Hindlimb muscle (tissue), 1 donor: ENCODE measurements around the gene NKG7. TPM values are rescaled to one million over a fixed set of nuclear protein-coding genes. Genes with fewer than 3 reads are reported as not detected.
A peak's percentile ranks its signal among the peaks of the same experiment; 100 is the strongest.

ENCODE experiments used
- DNase-seq: peaks from one replicate; pipeline ENCODE4 v3.0.0-alpha.2; 2013
- polyA plus RNA-seq: library from polyadenylated mRNA; unstranded; fragments of 120-200 nt; gene quantifications from one replicate; pipeline ENCODE4 v1.2.1, GENCODE V29; 2013; ENCODE audit not compliant: insufficient read length

The NKG7 gene
- polyA plus RNA-seq, 1 donor = 2.8 TPM

DNA sequence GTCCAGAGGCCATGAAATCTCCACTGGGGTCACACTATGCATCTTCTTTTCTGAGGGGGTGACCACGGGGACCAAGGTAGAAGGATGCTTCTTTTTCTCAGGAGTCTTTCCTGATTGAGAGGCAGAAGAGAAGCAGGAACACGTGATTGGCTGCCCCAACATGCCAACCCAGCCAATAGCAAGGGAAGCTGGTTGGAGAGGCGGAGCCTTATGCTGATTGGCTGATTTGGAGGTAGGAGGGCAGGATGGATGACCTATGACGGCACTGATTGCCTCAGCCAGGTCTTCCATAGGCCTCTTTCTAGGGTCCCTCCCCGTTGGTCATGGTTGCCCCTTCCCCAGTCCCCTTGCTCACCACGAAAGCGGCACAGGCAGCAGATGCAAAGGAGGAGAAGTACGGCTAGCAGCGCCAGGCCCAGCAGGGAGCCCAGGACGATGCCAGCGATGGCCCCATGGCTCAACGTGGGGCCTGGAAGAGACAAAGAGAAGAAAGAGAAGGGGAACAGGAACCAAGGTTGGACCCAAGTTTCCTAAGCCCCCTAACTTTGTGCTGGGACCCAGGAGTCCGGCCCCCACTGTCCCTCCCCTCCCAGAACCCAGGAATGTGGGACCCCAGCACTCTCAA, 38.5 kb downstream of the NKG7 start:
- DNase-seq = no peak

GRCh38 chr19:51331716-51332115, 40.7 kb downstream of the NKG7 start:
- no peak for DNase-seq

DNA sequence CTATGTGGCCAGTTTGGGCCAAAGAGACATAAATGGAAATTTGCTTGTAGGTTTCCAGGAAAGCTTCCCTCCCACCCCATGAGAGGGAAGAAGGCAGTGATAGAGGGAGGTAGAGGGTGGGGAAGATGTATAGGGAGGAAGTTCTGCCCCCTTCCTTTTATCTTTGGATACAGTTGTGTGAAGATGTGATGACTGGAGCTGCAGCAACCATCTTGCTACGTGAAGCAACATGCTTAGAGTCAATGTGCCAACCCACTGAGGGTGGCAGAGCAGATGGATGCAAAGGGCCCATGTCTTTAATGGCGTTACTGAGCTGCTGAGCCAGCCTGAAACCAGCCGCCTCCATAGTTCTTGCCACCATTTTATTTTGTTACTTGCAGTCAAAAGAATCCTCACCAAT, 41.3 kb downstream of the NKG7 start:
- no peak for DNase-seq

GRCh38 chr19:51330366-51330765, 42.1 kb downstream of the NKG7 start:
- no peak for DNase-seq

- DNase-seq = no peak
Measured at GRCh38 chr19:51329411-51329810, 43.0 kb downstream of the NKG7 start.

DNA sequence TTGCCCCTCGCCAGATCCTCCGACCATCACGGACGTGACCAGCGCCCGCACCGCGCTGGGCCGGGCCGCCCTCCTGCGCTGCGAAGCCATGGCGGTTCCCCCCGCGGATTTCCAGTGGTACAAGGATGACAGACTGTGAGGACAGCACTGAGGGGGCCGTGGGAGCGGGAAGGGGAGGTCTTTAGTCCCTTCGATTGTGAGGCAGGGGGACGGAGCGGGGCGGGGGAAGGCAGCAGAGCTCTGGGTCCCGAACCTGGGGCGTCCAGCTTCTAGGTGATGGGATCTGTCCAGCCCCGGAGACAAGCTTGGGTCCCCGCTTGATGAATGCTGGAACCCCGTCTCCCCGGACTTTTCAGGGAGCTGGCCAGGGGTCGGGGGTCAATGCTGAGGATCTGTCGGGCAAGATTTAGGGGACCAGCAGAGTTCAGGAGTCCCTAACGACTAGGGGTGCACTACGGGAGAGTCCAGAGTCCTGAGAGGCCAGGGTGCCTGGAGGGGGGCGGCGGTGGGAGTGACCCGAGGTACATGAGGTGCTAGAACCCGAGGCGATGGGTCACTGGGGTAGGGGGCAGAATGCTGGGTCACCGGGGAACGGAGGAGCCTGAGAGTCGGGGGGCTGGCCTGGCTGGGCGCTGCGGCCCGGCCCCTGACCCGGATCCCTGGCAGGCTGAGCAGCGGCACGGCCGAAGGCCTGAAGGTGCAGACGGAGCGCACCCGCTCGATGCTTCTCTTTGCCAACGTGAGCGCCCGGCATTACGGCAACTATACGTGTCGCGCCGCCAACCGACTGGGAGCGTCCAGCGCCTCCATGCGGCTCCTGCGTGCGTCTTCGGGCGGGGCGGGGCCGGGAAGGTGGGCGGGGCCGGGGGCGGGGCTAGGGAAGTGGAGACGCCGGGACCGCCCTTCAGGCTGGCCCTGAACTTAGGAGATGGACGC, 45.1 kb downstream of the NKG7 start:
- DNase-seq = peak; percentile 32

- DNase-seq = no peak
Measured at GRCh38 chr19:51326216-51327065, 46.0 kb downstream of the NKG7 start.

DNA sequence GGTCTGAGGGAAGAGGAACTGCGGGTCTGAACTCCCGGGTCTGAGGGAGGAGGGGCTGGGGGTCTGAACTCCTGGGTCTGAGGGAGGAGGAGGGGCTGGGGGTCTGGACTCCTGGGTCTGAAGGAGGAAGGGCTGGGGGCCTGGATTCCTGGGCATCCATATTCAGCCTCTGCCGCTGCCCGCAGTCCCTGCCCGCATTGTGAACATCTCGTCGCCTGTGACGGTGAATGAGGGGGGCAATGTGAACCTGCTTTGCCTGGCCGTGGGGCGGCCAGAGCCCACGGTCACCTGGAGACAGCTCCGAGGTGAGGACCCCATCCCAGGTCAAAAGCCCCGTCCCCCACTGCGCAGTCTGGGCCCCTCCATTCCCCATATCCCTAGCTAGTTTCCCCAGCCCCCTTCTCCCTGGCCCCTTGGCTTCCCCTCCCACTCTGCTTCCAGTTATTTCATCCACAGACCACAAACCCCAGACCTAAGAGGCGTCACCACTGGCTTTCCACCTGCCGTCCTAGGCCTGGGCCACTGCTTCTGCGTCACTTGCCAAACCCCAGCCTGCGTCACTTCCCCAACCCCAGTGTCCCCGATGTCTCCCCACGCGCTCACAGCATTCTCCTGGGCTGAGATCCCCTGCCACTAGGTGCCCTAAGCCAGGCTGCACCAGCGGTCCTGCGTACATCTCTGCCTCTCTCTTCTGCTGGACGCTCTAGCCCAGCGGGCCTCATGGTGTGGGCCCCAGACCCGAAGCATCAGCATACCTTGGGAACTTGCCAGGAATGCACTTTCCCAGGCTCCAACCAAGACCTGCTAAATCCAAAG, 47.1 kb downstream of the NKG7 start:
- DNase-seq = no peak

DNA sequence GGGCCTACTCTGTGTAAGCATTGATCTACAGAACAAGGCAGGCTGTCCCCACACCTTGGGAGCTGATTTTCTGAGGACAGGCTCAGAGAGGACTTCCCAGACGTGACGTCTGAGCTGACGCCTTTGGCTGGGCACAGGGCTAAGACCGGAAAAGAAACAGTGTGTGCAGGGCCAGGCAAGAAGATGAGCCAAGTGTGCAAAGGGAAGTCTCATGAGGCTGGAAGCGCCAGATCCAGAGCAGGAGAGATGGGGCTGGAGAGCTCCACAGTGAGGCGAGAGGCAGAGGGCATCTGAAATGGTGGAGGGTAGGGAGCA, 48.3 kb downstream of the NKG7 start:
- no peak for DNase-seq

GRCh38 chr19:51323481-51324166, 48.8 kb downstream of the NKG7 start:
- no peak for DNase-seq

DNA sequence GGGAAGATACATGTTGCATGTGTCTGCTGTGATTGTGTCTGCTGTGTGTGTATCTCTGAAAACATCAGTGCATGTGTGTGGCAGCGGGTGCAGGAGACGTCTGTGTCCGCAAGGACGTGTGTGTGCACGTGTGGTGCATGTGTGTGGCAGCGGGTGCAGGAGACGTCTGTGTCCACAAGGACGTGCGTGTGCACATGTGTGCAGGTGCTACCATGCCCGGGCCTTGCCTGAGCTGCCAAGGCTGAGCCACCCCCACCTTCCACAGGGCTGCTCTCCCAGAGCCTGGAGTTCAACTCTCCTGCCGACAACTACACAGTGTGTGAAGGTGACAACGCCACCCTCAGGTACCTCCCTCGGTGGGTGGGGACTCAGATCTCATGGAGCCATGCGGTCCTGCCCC, 50.7 kb downstream of the NKG7 start:
- DNase-seq = no peak

Other genes with a start within 250 kb of the NKG7 start
- 1.1 TPM for gene SIGLEC9, start 247.7 kb downstream of the NKG7 start, polyA plus RNA-seq
- 0.76 TPM for gene SIGLEC7, start 230.4 kb downstream of the NKG7 start, polyA plus RNA-seq
- 4.1 TPM for gene CD33, start 147.6 kb downstream of the NKG7 start, polyA plus RNA-seq
- gene SIGLECL1, start 121.6 kb downstream of the NKG7 start, polyA plus RNA-seq = not detected
- gene IGLON5, start 61.0 kb downstream of the NKG7 start, polyA plus RNA-seq = 0.08 TPM
- 1.3 TPM for gene VSIG10L, start 30.5 kb downstream of the NKG7 start, polyA plus RNA-seq
- 50.3 TPM for gene ETFB, start 6.3 kb downstream of the NKG7 start, polyA plus RNA-seq
- 2.2 TPM for gene CLDND2, start 3.7 kb downstream of the NKG7 start, polyA plus RNA-seq
- not detected for gene LIM2, start 15.3 kb upstream of the NKG7 start, polyA plus RNA-seq
- not detected for gene C19orf84, start 17.9 kb upstream of the NKG7 start, polyA plus RNA-seq
- gene SIGLEC10, start 45.0 kb upstream of the NKG7 start, polyA plus RNA-seq = 1.7 TPM
- gene SIGLEC8, start 85.8 kb upstream of the NKG7 start, polyA plus RNA-seq = 0.10 TPM
- gene CEACAM18, start 105.9 kb upstream of the NKG7 start, polyA plus RNA-seq = not detected
- gene SIGLEC12, start 129.1 kb upstream of the NKG7 start, polyA plus RNA-seq = 0.22 TPM
- gene SIGLEC6, start 159.0 kb upstream of the NKG7 start, polyA plus RNA-seq = not detected
- gene ZNF175, start 198.6 kb upstream of the NKG7 start, polyA plus RNA-seq = 6.6 TPM